ENCODE results near the gene ATP6V0A1.

- TF ChIP-seq EP300 (IDR thresholded peaks at IDR 0.05) (no peak), CTCF (IDR thresholded peaks at IDR 0.05) (no peak), POLR2A (IDR thresholded peaks at IDR 0.05; ENCODE audit: low read depth) (no peak), POLR2AphosphoS5 (IDR thresholded peaks at IDR 0.05) (no peak)
Observed at GRCh38 chr17:42493319-42493718, 34.6 kb downstream of the ATP6V0A1 start.
